Vagina (tissue), 2 donors: ENCODE data around the gene PTCD3.

Source experiments
- CTCF ChIP-seq, 3 experiments: fragments of 450-650 bp in 2 of 3; fragments of 200-600 bp in 1 of 3; sonication (generic) in 1 of 3; IDR thresholded peaks; one replicate each; pipeline ENCODE4 v1.5.1; 2017 to 2019; ENCODE audit warnings: antibody characterized with exemption in 3 of 3, mild to moderate bottlenecking in 2 of 3, moderate library complexity in 2 of 3
- POLR2AphosphoS5 ChIP-seq, 2 donors: sonication (generic); formaldehyde crosslinking; IDR thresholded peaks; one replicate each; pipeline ENCODE4 v1.9.0; 2017; ENCODE audit warnings: antibody characterized with exemption in 2 of 2, mild to moderate bottlenecking in 2 of 2, low read depth in 1 of 2; ENCODE audit not compliant: insufficient read depth in 1 of 2

- TF ChIP-seq CTCF (IDR thresholded peaks at IDR 0.05) (no peak), POLR2AphosphoS5 (IDR thresholded peaks at IDR 0.05; ENCODE audit: insufficient read depth in 1 of 2, low read depth in 1 of 2) (no peak)
These were observed 18.6 kb downstream of the PTCD3 start for GRCh38 chr2:86124683-86125082.
